ENCODE data around the gene WAC.

WAC gene

GRCh38 chr10:28668363-28669226 lies 135.7 kb downstream of the WAC start:
- Histone ChIP-seq H3K4me1 (ENCODE audit: insufficient read depth, low read length) (no peaks in the 10 kb centered on the region), H3K9me3 (ENCODE audit: insufficient read depth, low read depth, low read length) (no peaks in the 10 kb centered on the region), H3K27ac (ENCODE audit: low read depth, low read length) (no peak overlapping the region), H3K27me3 (ENCODE audit: insufficient read depth, low read length) (peaks cover 51% of the 10 kb centered on the region), H3K36me3 (ENCODE audit: insufficient read depth, low read length) (no peaks in the 10 kb centered on the region), H3K4me3 (ENCODE audit: low read length) (peak overlapping the region; percentile 76), H3K9ac (ENCODE audit: low read depth, low read length) (peak overlapping the region; percentile 74)
- WGBS = 1% methylated on average over 59 of the region's 59 CpGs

- peak overlapping the region; percentile 76 for H3K4me3 ChIP-seq (ENCODE audit: low read length)
- peak overlapping the region; percentile 74 for H3K9ac ChIP-seq (ENCODE audit: low read depth, low read length)
- H3K27ac ChIP-seq (ENCODE audit: low read depth, low read length) = no peak overlapping the region
- WGBS = 45% methylated on average over 19 of the region's 21 CpGs
- H3K4me1 ChIP-seq (ENCODE audit: insufficient read depth, low read length) = no peaks in the 10 kb centered on the region
- no peaks in the 10 kb centered on the region for H3K9me3 ChIP-seq (ENCODE audit: insufficient read depth, low read depth, low read length)
- H3K36me3 ChIP-seq (ENCODE audit: insufficient read depth, low read length) = no peaks in the 10 kb centered on the region
- H3K27me3 ChIP-seq (ENCODE audit: insufficient read depth, low read length) = peaks cover 59% of the 10 kb centered on the region
These were observed 136.6 kb downstream of the WAC start for GRCh38 chr10:28669227-28670173.
